ENCODE measurements around the gene NTSR2. TPM values are rescaled to one million over a fixed set of nuclear protein-coding genes. Genes with fewer than 3 reads are reported as not detected.

NTSR2 gene
- total RNA-seq, 1 donor from 2014 or later = not detected

GRCh38 chr2:11680901-11681721, 11.1 kb upstream of the NTSR2 start:
- intact Hi-C loops (cut with DNase I) = no loop called here

DNA sequence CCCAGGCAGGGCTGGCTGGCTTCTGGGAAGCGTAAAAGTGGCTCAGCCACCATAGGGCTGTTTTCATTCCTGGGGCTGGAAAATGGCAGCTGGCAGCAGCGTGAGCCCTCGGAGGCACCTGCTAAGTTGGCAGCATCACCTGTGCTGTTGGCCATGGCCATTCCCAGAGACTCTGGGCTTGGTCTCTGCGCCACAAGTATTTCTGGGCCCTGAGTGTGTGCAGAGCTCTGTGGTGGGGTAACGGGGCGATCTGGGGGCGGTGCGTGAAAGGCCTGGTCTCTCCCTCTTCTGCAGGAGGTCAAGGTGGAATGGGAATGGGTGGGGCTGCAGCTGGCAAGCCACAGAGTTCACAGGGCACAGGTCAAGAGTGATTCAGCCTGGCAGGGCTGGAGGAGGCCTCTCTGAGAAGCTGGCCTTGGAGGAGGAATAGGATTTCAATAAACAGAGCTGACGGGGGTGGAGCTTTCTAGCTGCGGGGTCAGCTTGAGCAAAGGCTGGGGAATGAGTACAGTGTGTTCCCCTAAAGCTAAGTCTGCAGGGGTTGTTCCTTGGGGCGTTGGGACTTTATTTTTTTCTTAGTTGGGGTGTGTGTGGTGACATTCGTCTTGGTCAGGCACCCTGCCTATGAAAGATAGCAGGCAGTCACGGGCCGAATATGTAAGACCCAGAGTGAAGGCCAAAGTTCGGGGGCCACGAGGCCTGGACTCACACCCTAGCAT, 10.3 kb upstream of the NTSR2 start:
- no peaks in the 10 kb centered on the region for H3K9me3 ChIP-seq
- H3K4me1 ChIP-seq = no peaks in the 10 kb centered on the region
- no peak overlapping the region for H3K27ac ChIP-seq
- no peak for DNase-seq (ENCODE audit: extremely low spot score in 2 of 2)
- no peak for TF ChIP-seq POLR2AphosphoS5 (IDR thresholded peaks at IDR 0.05; ENCODE audit: insufficient read depth in 1 of 2, low read depth in 1 of 2)
- no peak for TF ChIP-seq POLR2A (IDR thresholded peaks at IDR 0.05)
- no peak for TF ChIP-seq CTCF (IDR thresholded peaks at IDR 0.05)
- H3K4me3 ChIP-seq = no peak overlapping the region
- H3K36me3 ChIP-seq = no peaks in the 10 kb centered on the region
- intact Hi-C loops (cut with DNase I) = no loop called here
- no peaks in the 10 kb centered on the region for H3K27me3 ChIP-seq

More at GRCh38 chr2:11680901-11681721, 11.1 kb upstream of the NTSR2 start:
- Histone ChIP-seq H3K36me3 (no peaks in the 10 kb centered on the region), H3K4me1 (no peaks in the 10 kb centered on the region), H3K4me3 (no peak overlapping the region), H3K27me3 (no peaks in the 10 kb centered on the region), H3K27ac (no peak overlapping the region), H3K9me3 (no peaks in the 10 kb centered on the region)
- no peak for DNase-seq (ENCODE audit: extremely low spot score in 2 of 2)
- TF ChIP-seq CTCF (IDR thresholded peaks at IDR 0.05) (no peak), POLR2A (IDR thresholded peaks at IDR 0.05) (no peak), POLR2AphosphoS5 (IDR thresholded peaks at IDR 0.05; ENCODE audit: insufficient read depth in 1 of 2, low read depth in 1 of 2) (no peak)

DNA sequence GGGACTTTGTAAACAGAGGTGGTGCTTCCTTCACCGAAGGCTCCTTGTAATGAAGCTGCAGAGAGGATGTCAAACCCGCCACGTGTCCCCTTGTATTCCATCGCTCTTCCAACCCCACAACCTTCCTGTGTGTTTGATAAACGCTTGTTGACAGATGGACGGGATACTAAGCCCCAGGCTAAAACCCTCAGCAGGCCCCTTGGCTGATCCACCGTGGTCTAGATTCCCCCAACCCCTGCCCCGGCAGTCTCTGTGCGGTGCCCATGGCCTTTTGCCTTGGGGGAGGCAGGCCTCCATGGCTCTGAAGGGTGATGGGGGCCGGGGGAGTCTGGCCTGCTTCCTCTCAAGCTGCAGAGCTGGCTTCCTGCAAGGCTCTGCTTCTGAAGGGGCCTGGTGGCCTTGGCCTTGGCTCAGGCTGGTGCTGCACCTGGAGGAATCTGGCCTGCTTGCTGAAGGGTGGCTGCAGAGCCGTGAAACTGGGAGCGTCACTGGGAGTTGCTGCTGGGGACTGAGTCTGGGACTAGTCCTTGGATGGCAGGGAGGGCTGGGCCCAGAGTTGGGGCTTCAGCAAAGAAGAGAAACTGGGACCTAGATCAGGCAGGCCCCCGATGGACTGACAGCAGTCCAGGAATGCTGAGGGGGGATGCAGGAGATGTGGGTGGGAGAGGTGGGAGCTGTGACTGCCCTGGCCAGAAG, 9.6 kb upstream of the NTSR2 start:
- Histone ChIP-seq H3K9me3 (no peaks in the 10 kb centered on the region), H3K4me1 (no peaks in the 10 kb centered on the region), H3K27me3 (no peaks in the 10 kb centered on the region), H3K4me3 (no peak overlapping the region), H3K27ac (no peak overlapping the region), H3K36me3 (no peaks in the 10 kb centered on the region)
- intact Hi-C loops (cut with DNase I) = no loop called here
- no peak for TF ChIP-seq POLR2A (IDR thresholded peaks at IDR 0.05)
- TF ChIP-seq POLR2AphosphoS5 (IDR thresholded peaks at IDR 0.05; ENCODE audit: insufficient read depth in 1 of 2, low read depth in 1 of 2) = no peak
- TF ChIP-seq CTCF (IDR thresholded peaks at IDR 0.05) = no peak
- no peak for DNase-seq (ENCODE audit: extremely low spot score in 2 of 2)

DNA sequence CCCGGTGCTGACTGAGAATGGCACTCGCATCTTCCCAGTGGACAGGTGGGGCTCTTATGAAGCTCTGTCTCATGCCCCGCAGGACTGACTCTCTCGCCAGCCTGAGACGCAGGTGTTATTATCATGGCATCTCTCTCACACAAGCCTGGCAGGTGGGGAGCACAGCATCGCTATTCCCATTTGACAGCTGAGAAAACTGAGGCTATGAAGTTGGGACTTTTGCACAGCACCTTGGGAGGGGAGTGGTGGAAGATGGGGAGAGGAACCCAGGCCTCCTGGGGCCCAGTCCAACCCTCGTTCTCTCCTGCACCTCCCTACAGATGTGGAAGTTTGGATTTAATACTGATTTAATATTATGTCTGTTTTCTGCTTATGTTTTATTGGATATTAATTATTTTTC, 9.0 kb upstream of the NTSR2 start:
- intact Hi-C loops (cut with DNase I) = no loop called here
- H3K4me3 ChIP-seq = no peak overlapping the region
- no peaks in the 10 kb centered on the region for H3K9me3 ChIP-seq
- H3K4me1 ChIP-seq = no peaks in the 10 kb centered on the region
- no peak for DNase-seq (ENCODE audit: extremely low spot score in 2 of 2)
- no peaks in the 10 kb centered on the region for H3K36me3 ChIP-seq
- no peaks in the 10 kb centered on the region for H3K27me3 ChIP-seq
- TF ChIP-seq POLR2AphosphoS5 (IDR thresholded peaks at IDR 0.05; ENCODE audit: insufficient read depth in 1 of 2, low read depth in 1 of 2) (no peak), POLR2A (IDR thresholded peaks at IDR 0.05) (no peak), CTCF (IDR thresholded peaks at IDR 0.05) (no peak)
- H3K27ac ChIP-seq = no peak overlapping the region
